Measurements from ENCODE around the gene TEX11. TPM values are rescaled to one million over a fixed set of nuclear protein-coding genes. Genes with fewer than 3 reads are reported as not detected.
A peak's percentile ranks its signal among the peaks of the same experiment; 100 is the strongest.

The TEX11 gene
- total and polyA plus RNA-seq, 2 donors (not counting 1 experiment from before 2014, with no cell fraction given) = not detected

DNA sequence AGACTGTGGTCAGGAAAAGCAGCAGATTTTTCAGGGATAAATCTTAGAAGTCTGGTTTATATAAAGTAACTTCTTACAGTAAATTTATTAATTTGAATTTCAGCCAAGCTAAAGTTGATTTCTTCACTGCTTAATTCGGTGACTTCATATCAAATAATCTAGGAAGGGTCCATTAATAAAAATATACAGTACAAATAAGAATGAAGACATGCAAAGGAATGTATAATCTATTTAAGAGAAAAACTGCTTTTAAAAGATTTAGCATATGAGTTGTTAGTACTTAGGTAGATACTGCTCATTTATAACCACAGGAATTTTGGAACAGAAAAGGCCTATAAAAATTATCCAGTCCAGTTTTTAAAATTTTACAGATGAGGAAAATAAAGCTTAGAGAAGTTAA, 286.8 kb downstream of the TEX11 start:
- no peaks in the 10 kb centered on the region for H3K9me3 ChIP-seq (ENCODE audit: control insufficient read depth, insufficient read depth, low read depth, low read length)
- H3K27me3 ChIP-seq (ENCODE audit: control insufficient read depth, insufficient read depth, low read length) = no peaks in the 10 kb centered on the region
- H3K4me2 ChIP-seq (ENCODE audit: extremely low read depth, insufficient read depth, low read length) = no peak overlapping the region
- no peak for TF ChIP-seq EZH2 (IDR thresholded peaks at IDR 0.05; ENCODE audit: low read length, missing control alignments)
- TF ChIP-seq, protein P1, sequence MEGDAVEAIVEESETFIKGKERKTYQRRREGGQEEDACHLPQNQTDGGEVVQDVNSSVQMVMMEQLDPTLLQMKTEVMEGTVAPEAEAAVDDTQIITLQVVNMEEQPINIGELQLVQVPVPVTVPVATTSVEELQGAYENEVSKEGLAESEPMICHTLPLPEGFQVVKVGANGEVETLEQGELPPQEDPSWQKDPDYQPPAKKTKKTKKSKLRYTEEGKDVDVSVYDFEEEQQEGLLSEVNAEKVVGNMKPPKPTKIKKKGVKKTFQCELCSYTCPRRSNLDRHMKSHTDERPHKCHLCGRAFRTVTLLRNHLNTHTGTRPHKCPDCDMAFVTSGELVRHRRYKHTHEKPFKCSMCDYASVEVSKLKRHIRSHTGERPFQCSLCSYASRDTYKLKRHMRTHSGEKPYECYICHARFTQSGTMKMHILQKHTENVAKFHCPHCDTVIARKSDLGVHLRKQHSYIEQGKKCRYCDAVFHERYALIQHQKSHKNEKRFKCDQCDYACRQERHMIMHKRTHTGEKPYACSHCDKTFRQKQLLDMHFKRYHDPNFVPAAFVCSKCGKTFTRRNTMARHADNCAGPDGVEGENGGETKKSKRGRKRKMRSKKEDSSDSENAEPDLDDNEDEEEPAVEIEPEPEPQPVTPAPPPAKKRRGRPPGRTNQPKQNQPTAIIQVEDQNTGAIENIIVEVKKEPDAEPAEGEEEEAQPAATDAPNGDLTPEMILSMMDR (conservative IDR thresholded peaks at IDR 0.05 in 1 of 2, IDR thresholded peaks at IDR 0.05 in 1 of 2; ENCODE audit: low read depth in 1 of 2, low read length in 2 of 2) = no peak
- H3K4me3 ChIP-seq (replicated peaks in 1 of 4; ENCODE audit: control extremely low read depth in 1 of 4, insufficient read depth in 1 of 4, low read depth in 3 of 4, low read length in 4 of 4) = no peak overlapping the region
- H2AFZ ChIP-seq (ENCODE audit: low read length) = no peak overlapping the region
- H3K79me2 ChIP-seq (ENCODE audit: control insufficient read depth, insufficient read depth, low read length) = no peaks in the 10 kb centered on the region
- no peak overlapping the region for H3K9ac ChIP-seq (ENCODE audit: insufficient read depth, low read length)
- no peaks in the 10 kb centered on the region for H3K4me1 ChIP-seq (ENCODE audit: control insufficient read depth, extremely low read depth, insufficient read depth, low read length)
- no peaks in the 10 kb centered on the region for H4K20me1 ChIP-seq (ENCODE audit: control insufficient read depth, extremely low read depth, insufficient read depth, low read length)
- no peaks in the 10 kb centered on the region for H3K36me3 ChIP-seq (ENCODE audit: control insufficient read depth, insufficient read depth, low read length)
- DNase-seq (ENCODE audit: low read depth in 2 of 2) = no peak
- H3K27ac ChIP-seq (ENCODE audit: insufficient read depth, low read length) = no peak overlapping the region

- Histone ChIP-seq H3K4me3 (replicated peaks in 1 of 4; ENCODE audit: control extremely low read depth in 1 of 4, insufficient read depth in 1 of 4, low read depth in 3 of 4, low read length in 4 of 4) (no peak overlapping the region), H3K27ac (ENCODE audit: insufficient read depth, low read length) (no peak overlapping the region), H3K79me2 (ENCODE audit: control insufficient read depth, insufficient read depth, low read length) (no peaks in the 10 kb centered on the region), H3K27me3 (ENCODE audit: control insufficient read depth, insufficient read depth, low read length) (no peaks in the 10 kb centered on the region), H3K36me3 (ENCODE audit: control insufficient read depth, insufficient read depth, low read length) (no peaks in the 10 kb centered on the region), H3K4me1 (ENCODE audit: control insufficient read depth, extremely low read depth, insufficient read depth, low read length) (no peaks in the 10 kb centered on the region), H3K9me3 (ENCODE audit: control insufficient read depth, insufficient read depth, low read depth, low read length) (no peaks in the 10 kb centered on the region), H3K9ac (ENCODE audit: insufficient read depth, low read length) (no peak overlapping the region), H2AFZ (ENCODE audit: low read length) (no peak overlapping the region), H4K20me1 (ENCODE audit: control insufficient read depth, extremely low read depth, insufficient read depth, low read length) (no peaks in the 10 kb centered on the region), H3K4me2 (ENCODE audit: extremely low read depth, insufficient read depth, low read length) (no peak overlapping the region)
- TF ChIP-seq, protein P1 (conservative IDR thresholded peaks at IDR 0.05 in 1 of 2, IDR thresholded peaks at IDR 0.05 in 1 of 2; ENCODE audit: low read depth in 1 of 2, low read length in 2 of 2) = no peak
- TF ChIP-seq EZH2 (IDR thresholded peaks at IDR 0.05; ENCODE audit: low read length, missing control alignments) = no peak
- DNase-seq (ENCODE audit: low read depth in 2 of 2) = no peak
Measured at GRCh38 chrX:70618467-70618866, 290.0 kb downstream of the TEX11 start.

DNA sequence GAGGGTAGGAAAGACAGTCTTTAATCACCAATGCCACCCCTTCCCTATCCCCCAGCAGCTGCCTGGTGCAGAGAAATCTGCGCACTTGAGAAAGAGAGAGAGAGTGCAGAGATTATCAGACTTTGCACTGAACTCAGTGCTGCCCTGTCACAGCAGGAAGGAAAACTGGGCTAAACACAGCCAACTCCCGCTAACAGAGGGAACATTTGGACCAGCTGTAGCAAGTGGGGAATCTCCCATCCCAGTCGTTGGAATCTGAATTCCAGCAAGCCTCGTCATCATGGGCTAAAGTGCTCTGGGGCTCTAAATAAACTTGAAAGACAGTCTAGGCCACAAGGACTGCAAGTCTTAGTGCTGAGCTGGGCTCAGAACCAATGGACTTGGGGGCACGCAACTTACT, 295.2 kb downstream of the TEX11 start:
- Histone ChIP-seq H3K36me3 (ENCODE audit: control insufficient read depth, insufficient read depth, low read length) (no peaks in the 10 kb centered on the region), H3K4me1 (ENCODE audit: control insufficient read depth, extremely low read depth, insufficient read depth, low read length) (no peaks in the 10 kb centered on the region), H3K4me3 (replicated peaks in 1 of 4; ENCODE audit: control extremely low read depth in 1 of 4, insufficient read depth in 1 of 4, low read depth in 3 of 4, low read length in 4 of 4) (no peak overlapping the region), H3K4me2 (ENCODE audit: extremely low read depth, insufficient read depth, low read length) (no peak overlapping the region), H2AFZ (ENCODE audit: low read length) (no peak overlapping the region), H3K27ac (ENCODE audit: insufficient read depth, low read length) (no peak overlapping the region), H4K20me1 (ENCODE audit: control insufficient read depth, extremely low read depth, insufficient read depth, low read length) (no peaks in the 10 kb centered on the region), H3K27me3 (ENCODE audit: control insufficient read depth, insufficient read depth, low read length) (no peaks in the 10 kb centered on the region), H3K79me2 (ENCODE audit: control insufficient read depth, insufficient read depth, low read length) (no peaks in the 10 kb centered on the region), H3K9ac (ENCODE audit: insufficient read depth, low read length) (no peak overlapping the region), H3K9me3 (ENCODE audit: control insufficient read depth, insufficient read depth, low read depth, low read length) (no peaks in the 10 kb centered on the region)
- TF ChIP-seq EZH2 (IDR thresholded peaks at IDR 0.05; ENCODE audit: low read length, missing control alignments) = no peak
- TF ChIP-seq, protein P1 (conservative IDR thresholded peaks at IDR 0.05 in 1 of 2, IDR thresholded peaks at IDR 0.05 in 1 of 2; ENCODE audit: low read depth in 1 of 2, low read length in 2 of 2) = no peak
- peak in 1 of 2 donors; percentile 0 for DNase-seq (ENCODE audit: low read depth in 2 of 2)
